Measurements from ENCODE around the gene RPAP2. TPM values are rescaled to one million over a fixed set of nuclear protein-coding genes. Genes with fewer than 3 reads are reported as not detected.
A peak's percentile ranks its signal among the peaks of the same experiment; 100 is the strongest.

Gene RPAP2
- total RNA-seq, 1 donor from 2014 or later = 10.5 TPM

- no peak for DNase-seq (ENCODE audit: low spot score)
Observed at GRCh38 chr1:92445865-92446264, 147.0 kb downstream of the RPAP2 start.

GRCh38 chr1:92446546-92446945 lies 147.7 kb downstream of the RPAP2 start:
- DNase-seq (ENCODE audit: low spot score) (no peak), ATAC-seq (no peak)

More at GRCh38 chr1:92445865-92446264, 147.0 kb downstream of the RPAP2 start:
- ATAC-seq = no peak

- no peak for DNase-seq (ENCODE audit: low spot score)
- ATAC-seq = peak; percentile 33
Observed at GRCh38 chr1:92447033-92447681, 148.3 kb downstream of the RPAP2 start.

GRCh38 chr1:92447976-92448375 lies 149.1 kb downstream of the RPAP2 start:
- DNase-seq (ENCODE audit: low spot score) (no peak), ATAC-seq (no peak)

Other genes starting within 250 kb of the RPAP2 start
- gene SETSIP, start 223.6 kb upstream of the RPAP2 start, total RNA-seq = not detected
- gene BTBD8, start 218.7 kb upstream of the RPAP2 start, total RNA-seq = 3.0 TPM
- not detected for gene C1orf146, start 81.1 kb upstream of the RPAP2 start, total RNA-seq
- 2.0 TPM for gene GLMN, start 72 bp upstream of the RPAP2 start, total RNA-seq
- 0.38 TPM for gene GFI1, start 187.9 kb downstream of the RPAP2 start, total RNA-seq